Posterior vena cava (tissue), 2 donors: ENCODE data around the gene PRDM16. TPM values are rescaled to one million over a fixed set of nuclear protein-coding genes. Genes with fewer than 3 reads are reported as not detected.

Experiments used
- DNase-seq: peaks from one replicate; pipeline ENCODE4 v3.0.0-alpha.2; 2020; ENCODE audit warnings: low spot score
- intact Hi-C, 2 donors: fragments of 100-400 bp; cut with DNase I; formaldehyde crosslinking; loops; one replicate each; pipeline versions ENCODE4 v1.14.1 to v1.14.2; 2022 to 2023
- total RNA-seq, 2 donors: library from RNA; stranded (reverse); fragmentation: NEBNext Ultra II Directional; extraction: Animal tissue kit (Norgen Biotek cat#: 25700); gene quantifications; one replicate each; pipeline ENCODE4 v1.2.1, GENCODE V29; 2021
- donor health status: DM: yes; HTN: yes; CAD: no.
- donor health status: DM: yes; HTN: yes; CAD: no.

PRDM16 gene
- total RNA-seq, 2 donors from 2014 or later, result 15.8 to 21.1 TPM

DNA sequence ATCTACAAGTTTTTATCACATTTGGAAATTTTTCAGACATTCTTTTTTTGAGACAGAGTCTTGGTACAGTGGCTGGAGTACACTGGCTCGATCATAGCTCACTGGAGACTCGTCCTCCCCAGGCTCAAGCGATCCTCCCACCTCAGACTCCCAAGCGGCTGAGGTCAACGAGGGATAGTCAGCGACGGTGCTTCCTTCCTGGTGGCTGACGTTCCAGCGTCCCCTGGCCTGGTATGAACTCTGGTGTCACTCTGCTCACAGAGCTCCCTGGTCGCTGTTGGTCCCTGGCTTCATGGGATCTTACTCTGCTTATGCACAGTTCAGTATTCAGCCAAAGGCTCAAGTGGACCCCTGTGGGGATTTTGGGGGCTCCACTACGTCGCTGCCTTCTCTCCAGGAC lies 382.0 kb downstream of the PRDM16 start:
- no peak for DNase-seq
- intact Hi-C loops, result loop anchor here in 1 of 2 donors (5.0 kb wide), 2 partner anchors 621 to 1311 kb away; no protein-coding TSS in a partner anchor

DNA sequence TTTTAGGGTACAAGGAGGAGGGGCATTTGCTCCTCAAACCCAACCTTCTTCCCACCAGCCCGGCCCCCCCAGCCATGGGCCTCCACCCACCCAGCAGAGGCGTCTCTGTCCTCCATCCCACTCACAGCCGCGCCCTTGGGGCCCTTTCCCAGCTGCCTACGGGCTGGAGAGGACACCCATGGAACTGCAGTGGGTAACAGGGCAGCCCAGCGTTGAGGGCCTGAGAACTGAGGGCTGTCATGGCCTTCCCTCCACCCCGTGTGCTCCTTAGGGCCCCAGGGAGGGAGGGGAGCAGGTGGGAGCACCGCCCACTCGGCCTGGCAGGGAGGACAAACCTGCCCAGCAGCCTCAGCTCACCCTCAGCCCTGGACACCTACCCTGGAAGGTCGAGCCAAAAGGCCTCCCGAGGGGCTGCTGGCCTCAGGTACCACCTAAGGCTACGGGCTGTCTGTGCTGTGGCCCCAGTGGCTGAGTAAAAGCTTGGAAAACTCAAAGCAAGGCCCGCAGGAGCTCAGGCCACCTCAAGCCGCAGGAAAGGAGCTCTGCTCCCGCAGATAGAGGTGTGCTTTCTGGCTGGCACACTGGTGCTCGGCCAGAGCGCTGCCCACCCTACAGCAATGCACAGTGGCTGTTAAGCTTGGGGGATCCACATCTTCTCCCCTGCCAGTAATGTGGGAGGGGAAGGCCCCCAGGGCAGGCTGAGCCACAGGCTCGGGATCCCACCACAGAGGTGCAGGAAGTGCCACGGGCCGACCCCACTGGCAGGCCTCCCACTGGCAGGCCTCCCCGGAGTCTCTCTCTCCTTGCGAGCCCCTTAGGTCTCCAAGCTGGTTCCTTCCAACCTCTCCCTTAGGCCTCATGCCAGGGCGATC lies 383.2 kb downstream of the PRDM16 start:
- intact Hi-C loops, result loop anchor here in 1 of 2 donors (5.0 kb wide), 2 partner anchors 620 to 1310 kb away; no protein-coding TSS in a partner anchor
- no peak for DNase-seq

DNA sequence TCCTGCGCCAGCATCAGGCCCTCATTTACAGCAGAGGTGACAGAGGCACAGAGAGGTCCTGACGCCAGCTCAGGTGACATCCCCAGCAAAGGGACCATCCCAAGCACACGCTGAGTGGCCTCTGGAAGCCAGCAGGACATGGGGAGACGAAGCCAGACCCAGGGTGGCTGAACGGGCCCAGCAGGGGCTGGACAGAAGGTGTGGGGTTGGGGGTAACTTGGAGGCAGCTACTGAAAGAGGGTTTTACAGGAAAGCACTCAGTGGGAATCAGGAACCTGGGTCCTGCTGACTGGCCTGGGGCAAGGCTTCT lies 383.8 kb downstream of the PRDM16 start:
- intact Hi-C loops, result loop anchor here in 1 of 2 donors (5.0 kb wide), 2 partner anchors 619 to 1309 kb away; no protein-coding TSS in a partner anchor
- no peak for DNase-seq

DNA sequence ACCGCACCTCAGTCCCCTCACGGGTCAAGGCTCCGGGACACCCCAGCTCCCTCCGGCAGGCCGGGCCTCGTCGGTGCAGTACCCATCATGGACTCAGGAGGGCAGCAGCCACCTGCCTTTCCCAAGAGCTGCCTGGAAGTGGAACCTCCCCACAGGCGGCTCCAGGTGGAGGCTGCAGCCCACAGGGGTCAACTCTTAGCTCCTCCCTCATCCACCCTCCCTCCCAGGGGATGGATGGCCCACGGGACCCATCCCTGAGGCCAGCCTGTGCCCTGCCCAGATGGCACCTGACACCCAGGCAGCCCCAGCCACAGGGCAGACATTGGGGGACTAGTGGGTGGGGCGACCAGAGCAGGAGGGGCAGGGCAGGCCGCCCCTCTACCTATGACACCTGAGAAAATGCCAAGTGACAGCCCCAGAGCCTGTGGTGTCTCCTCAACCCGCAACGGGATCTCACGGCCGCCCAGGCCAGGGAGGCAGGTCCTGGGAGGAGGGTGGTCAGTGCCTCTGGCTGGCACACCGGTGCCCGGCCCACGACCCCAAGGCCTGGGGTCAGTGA lies 384.3 kb downstream of the PRDM16 start:
- DNase-seq, result peak; percentile 92
- intact Hi-C loops, result loop anchor here in 1 of 2 donors (5.0 kb wide), 2 partner anchors 619 to 1309 kb away; no protein-coding TSS in a partner anchor

DNA sequence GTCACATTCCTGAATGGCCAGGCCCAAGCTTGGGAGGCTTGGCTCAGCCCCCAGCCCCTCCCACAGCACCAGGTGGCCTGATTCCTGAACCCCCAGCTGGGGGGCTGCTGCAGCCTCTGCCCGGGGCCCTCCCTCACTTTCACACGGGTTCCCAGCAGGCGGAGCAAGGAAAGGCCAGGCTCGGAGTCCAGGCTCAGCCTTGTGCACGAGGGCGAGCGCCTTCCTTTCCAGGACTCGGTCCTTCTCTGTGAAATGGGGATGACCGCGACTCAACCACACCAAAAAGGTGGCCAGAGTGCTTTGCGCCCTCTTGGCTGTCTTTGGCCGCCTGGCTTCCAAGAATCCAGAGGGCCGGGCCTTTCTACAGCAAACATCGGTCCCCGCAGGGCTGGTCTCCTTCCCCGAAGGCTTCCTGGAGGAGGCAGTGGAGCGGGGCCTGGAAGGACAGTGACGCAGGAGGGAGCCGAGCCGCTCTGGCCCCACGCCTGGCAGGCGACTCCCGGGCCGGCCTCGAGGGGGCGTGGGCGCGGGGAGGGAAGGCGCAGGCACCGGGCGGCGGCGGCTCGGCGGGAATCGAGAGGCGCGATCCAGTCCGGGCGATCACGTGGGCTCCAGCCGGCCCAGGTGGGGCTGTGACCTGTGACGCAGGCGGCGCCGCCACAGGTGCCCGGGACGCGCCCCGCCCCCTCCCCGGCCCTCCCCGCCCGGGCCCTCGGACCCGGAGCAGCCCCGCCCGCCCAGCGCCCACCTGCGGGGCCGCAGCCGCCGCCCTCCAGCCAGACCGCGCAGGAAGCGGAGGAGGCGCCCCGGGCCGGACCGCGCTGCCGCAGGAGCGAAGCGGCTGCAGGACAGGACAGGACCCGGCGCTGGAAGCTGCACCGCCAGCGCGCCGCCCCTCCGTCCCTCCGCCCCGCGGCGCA lies 385.1 kb downstream of the PRDM16 start, which contains the start of gene ARHGEF16:
ARHGEF16 (plus strand) TSS at position 775 of the 920 bp plus-strand sequence. CDS start 8,420 bp downstream, outside the sequence.
- no peak for DNase-seq
- intact Hi-C loops, result loop anchor here in 1 of 2 donors (5.0 kb wide), 2 partner anchors 618 to 1308 kb away; no protein-coding TSS in a partner anchor

DNA sequence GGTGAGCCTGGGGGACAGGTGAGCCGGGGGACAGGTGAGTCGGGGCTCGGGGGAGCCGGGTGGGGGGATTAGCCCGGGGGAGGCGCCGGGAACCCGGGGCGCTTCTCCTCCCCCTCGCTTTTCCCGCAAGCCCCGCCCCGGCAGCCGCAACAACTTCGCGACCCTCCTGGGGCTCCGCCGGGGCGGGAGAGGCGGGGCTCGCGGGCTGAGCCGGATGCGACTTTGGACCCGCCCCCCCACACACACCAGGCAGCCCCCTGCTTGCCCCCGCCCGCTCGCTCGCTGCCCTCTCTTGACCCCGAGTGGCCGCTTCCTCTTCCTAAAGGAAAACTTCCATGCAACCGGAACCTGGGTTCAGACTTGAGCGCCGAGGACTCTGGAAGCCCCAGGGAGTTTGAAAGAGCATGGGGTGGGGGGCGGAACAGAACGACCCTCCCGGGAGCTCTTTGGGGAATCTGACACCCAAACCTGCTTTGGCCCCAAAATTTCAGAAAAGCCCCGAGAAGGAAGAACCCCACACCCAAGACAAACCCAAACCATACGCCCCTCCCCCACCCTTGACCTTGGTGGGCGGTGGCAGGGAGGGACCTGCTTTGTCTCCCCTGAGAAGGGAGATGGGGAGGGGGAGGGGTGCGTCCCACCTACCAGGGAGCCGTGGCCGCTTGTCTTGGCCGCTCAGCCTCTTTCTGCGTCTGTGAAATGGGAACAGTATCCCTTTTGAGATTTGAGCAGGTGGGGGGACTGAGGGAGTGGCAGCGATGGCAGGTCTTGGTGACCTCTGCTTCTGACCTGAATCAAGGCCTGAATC lies 386.0 kb downstream of the PRDM16 start:
- intact Hi-C loops, result loop anchor here in 1 of 2 donors (5.0 kb wide), 2 partner anchors 617 to 1307 kb away; no protein-coding TSS in a partner anchor
- DNase-seq, result no peak

DNA sequence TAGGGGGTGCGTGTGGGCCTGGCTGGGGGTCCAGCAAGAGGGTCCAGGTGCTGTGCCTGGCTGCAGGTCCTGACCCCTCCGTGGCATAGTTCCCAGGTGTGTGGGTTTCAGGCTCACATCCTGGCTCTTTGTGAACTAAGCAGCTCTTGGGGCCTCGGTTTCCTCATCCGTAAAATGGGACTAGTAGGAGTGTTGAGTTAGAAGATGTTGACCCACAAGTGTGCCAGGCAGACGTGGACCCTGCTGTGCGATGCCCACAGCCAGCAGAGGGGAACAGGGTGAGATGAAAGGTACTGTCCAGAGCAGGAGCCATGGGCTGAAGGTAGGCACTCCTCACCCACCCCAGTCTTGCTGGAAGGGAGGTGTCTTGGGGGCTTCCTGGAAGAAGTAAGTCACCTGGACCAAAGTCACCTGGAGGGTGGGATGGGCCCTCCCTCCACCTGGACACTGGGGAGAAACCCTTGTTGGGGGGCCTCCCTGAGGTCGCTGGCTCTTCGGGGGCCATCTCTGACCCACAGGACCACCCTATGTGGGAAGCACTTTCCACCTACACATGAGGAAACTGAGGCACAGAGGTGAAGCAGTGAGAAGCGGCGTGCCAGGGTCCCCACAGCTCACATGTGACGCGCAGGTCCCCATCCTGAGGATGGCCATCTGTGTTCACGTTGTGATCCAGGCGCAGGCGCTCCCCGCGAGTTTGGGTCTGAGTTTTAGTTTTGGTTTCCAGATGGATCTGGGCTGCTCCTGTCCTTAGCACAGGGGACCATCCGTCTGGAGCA lies 386.9 kb downstream of the PRDM16 start:
- no peak for DNase-seq
- intact Hi-C loops, result no loop called here

DNA sequence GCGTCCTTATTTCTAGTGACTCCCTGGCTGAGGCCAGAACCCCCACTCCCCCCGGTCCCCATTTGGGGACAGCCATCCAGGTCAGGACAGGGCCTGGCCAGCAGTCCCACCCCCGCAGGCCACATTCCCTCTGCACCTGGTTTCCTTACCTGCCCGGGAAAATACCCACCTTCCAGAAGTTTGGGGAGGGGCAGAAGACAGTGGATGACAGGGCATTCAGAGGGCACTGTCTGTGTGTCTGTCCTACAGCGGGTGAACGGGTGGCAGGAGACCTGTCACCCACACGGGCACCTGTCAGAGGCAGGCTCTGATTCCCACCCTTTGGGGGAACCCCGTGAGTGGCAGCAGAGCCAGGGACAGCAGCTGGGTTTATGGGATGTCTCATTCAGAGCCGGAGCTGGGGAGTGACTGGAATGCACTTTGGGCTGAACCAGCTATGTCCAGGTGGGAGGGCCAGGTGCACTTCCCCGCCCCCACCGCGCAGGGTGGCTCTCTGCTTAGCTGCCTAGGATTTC lies 387.5 kb downstream of the PRDM16 start:
- intact Hi-C loops, result no loop called here
- DNase-seq, result no peak

DNA sequence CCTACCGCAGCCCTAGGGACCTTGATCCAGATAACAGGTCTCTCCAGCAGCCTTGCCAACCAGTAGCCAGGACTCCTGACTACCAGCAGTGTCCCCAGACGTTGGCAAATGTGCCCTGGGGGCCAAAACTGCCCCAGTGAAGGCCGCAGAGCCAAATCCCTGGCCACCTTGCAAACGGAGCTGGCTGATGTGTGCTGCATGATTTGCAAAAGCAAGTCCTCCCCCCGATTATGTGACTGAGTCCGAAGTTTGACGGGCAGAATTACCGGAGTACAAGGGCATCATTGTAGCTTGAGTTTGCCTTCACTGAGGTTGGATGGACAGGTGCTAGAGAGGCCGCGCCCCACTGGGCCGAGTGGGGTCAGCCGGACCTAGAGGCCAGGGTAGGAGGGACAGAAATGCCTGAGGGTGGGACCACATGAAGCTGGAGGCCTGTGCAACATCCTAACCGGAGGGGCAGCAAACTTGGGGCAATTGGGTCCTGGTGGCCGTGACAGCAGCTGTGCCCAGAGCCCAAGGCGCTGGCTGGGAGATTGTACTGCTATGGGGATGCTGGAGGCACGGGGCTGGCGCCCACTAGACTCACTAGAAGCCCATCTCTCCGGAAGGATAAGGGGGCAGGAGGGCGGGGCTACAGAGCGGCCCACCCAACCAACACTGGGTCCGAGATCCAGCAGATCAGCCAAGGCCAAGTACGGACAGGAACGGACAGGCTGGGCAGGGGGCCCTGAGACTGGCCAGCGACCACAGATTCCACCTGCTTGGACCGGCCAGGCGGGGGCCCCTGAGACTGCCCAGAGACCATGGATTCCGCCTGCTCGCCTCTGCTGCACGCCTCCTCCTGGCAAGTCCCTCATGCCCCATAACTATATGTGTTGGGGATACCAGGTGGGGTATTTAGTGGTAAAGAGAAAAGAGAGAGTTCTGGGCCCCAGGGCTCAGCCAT lies 388.2 kb downstream of the PRDM16 start:
- intact Hi-C loops, result no loop called here
- no peak for DNase-seq

DNA sequence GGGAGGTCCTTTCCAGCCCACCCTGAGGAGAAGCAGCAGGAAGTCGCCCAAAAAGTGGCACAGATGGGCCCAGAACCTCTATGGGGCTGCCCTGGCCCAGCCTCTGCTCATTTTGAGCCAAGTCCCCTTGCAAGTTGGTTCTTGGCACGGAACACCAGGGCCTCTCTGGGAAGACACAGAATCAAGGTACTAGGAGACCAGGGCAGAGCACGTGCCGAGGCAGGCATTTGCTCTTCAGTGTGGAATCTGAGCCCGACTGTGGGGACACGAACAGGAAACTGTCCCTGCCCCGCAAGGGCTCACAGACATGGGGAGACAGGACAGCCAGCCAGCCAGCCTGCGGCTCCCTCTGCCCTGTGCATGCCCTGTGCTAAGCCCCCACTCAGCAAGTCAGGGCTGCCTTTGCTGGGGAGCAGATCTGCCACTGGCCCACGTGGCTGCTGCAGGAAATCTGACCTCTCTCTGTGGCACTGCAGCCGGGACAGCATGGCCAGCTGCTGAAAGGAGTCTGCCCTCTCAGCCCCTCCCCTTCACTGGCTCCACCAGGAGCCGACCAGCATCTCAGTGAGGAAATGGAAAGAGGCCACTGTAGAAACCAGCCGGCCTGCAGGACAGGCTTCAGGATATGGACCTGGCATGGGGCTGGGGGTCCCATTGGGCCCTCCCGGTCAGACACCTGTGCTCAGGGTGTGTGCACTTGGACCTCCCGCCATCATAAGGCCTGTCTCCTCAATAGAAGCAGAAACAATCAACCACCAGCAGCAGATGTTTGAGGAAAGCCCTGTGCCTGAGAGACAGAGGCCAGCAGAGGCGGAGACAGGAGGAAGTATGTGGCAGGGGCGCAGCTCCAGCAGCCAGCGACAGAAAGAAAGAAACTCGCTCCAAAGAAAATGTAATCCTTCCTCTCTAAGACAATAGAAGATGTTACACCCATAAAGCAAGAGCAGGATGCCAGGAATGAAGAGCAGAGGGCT lies 389.2 kb downstream of the PRDM16 start:
- intact Hi-C loops, result no loop called here
- DNase-seq, result no peak

DNA sequence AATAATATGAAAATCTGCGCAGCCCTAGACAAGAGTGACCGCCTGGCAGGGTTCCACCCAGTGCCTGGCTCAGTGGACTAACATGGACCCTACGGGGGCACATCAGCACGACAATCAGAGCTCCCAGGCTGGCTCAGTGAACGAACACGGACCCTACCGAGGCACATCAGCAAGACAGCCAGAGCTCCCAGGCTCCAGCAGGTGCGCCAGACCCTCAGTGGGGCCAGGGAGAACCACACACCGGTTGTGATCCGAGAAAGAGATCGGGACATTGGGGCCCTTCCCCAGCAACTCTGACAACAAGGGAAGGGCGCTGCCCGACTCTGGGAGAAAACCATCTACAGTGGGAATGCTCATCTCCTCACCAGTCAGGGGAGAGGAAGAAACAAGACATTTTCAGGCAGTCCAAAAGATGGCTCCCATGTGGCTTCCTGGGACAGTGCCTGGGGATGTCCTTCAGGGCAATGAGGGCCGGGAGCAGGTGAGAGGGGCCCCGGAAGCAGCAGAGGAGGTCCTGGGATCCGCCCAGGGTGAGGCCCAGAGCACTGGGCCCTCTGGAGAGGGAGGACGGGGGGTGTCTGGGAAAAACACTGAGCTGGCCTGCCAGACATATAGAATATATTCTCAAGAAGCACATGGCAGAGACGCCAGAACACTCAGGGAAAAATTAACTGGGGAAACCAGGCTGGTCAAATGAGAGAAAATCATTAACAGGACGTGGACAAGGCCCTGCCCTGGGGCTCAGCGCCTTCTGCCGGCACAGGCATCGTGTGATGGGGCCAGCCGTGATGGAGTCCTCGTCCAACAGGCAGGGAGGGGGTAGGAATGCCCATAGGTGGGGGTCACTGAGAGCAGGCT lies 390.3 kb downstream of the PRDM16 start:
- DNase-seq, result no peak
- intact Hi-C loops, result no loop called here

DNA sequence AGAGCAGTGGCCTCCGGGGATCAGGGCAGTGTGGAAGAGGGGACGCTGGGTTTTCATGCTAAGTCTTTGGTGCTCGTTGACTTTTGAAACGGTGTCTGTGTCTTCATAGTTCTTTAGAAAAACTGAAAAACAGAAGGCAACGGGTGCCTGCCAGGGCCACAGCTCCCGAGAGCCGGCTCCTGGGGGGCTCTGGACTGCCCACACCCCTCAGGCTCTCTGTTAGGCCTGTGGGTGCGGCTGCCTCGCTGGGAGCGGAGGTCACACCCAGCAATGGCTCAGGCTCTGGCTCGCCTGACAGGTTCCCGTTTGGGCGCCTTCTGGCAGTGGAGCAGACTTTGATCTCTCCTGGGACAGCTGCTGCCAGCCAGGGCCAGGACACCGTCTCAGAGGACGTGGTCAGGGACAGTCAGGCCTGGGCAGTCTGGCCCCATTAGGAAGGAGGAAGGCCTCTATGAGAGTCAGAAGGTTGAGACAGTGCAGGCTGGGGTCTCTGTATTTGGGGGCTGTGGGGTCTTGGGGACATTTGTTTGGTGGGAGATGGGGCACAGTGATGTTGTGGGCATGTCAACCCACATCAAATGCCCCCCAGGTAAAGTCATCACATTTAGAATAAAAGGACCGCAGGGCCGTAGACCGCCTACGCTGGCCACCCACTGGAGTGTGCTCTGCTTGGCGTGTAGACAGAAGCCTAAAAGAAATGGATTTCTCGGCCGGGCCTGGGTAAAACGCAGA lies 391.1 kb downstream of the PRDM16 start:
- intact Hi-C loops, result no loop called here

DNA sequence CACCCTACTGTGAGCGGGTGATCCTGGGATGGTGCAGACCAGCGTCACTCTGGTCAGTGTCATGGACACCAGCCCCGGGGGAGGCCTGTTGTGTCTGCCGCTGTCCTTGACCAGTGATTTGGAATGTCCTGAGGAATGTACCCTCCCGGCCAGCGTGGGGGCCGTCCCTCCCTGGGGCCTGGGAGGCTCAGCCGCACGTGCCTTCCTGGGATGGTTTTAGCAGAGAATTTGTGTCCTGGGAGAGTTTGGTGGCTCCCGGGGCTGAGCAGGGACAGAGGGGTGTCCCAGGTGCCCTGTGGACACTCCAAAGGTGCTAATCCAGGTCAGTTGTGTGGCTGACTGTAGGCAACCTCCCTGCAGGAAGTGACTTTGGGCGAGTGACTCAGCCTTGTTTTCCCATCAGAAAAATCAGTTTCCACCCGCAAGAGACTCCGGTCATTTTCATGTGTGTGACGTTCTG lies 391.7 kb downstream of the PRDM16 start:
- intact Hi-C loops, result no loop called here
- DNase-seq, result no peak

More for the DNA sequence above, 391.1 kb downstream of the PRDM16 start:
- no peak for DNase-seq
